T-cell (primary cell): Measurements from ENCODE around the gene C8B. TPM values are rescaled to one million over a fixed set of nuclear protein-coding genes. Genes with fewer than 3 reads are reported as not detected.

Experiments used
- ATAC-seq, 4 experiments: fragments of 200-7000 bp in 3 of 4; fragments of 150-1000 bp in 1 of 4; cut with Tn5 transposase; replicated peaks in 1 of 4; 1 replicate in 3 of 4; 2 replicates in 1 of 4; pipeline ENCODE4 v1.10.0; 2021; ENCODE audit warnings: moderate library complexity in 3 of 4, mild to moderate bottlenecking in 2 of 4, moderate number of reproducible peaks in 1 of 4
- CTCF ChIA-PET, 2 donors: fragments of 300-600 bp; sonication (Branson Sonifier 250); formaldehyde crosslinking; loops; one replicate each; lab custom pipeline; 2022; ENCODE audit warnings: antibody characterized with exemption in 2 of 2; lab: Charles Lee
- POLR2A ChIA-PET, 2 donors: fragments of 300-600 bp; sonication (Branson Sonifier 250); formaldehyde crosslinking; loops; one replicate each; lab custom pipeline; 2022; ENCODE audit warnings: antibody characterized with exemption in 2 of 2; lab: Charles Lee
- DNase-seq, 35 experiments: peaks; one replicate each; pipeline versions ENCODE4 v3.0.0 to v3.0.0-alpha.2; 2013 to 2023
- H3K27ac ChIP-seq: one replicate; pipeline ENCODE4 v1.5.1; 2013; ENCODE audit warnings: low read length
- H3K27me3 ChIP-seq, 2 experiments: replicated peaks in 1 of 2; 1 replicate in 1 of 2; 2 replicates in 1 of 2; pipeline versions ENCODE4 v1.6.1 to v1.7.0; 2013; ENCODE audit warnings: low read length in 1 of 2, mixed read lengths in 1 of 2; ENCODE audit not compliant: control insufficient read depth in 2 of 2, insufficient read depth in 2 of 2; ENCODE audit errors: extremely low read depth in 1 of 2
- H3K36me3 ChIP-seq, 2 donors: 1 replicate in 1 of 2; 2 replicates in 1 of 2; pipeline versions ENCODE4 v1.6.1 to v1.7.0; 2013; ENCODE audit warnings: low read length in 1 of 2; ENCODE audit not compliant: control insufficient read depth in 2 of 2, insufficient read depth in 1 of 2; ENCODE audit errors: extremely low read depth in 1 of 2
- H3K4me1 ChIP-seq, 2 experiments: 1 replicate in 1 of 2; 2 replicates in 1 of 2; pipeline versions ENCODE4 v1.6.1 to v1.7.0; 2013; ENCODE audit warnings: low read length in 2 of 2, mixed read lengths in 1 of 2; ENCODE audit not compliant: insufficient read depth in 2 of 2, control insufficient read depth in 1 of 2; ENCODE audit errors: extremely low read depth in 1 of 2
- H3K4me3 ChIP-seq, 2 donors: 1 replicate in 1 of 2; 2 replicates in 1 of 2; pipeline versions ENCODE4 v1.5.1 to v1.7.0; 2013; ENCODE audit warnings: mild to moderate bottlenecking in 2 of 2, low read length in 1 of 2, moderate library complexity in 1 of 2; ENCODE audit not compliant: control insufficient read depth in 1 of 2; ENCODE audit errors: extremely low read depth in 1 of 2
- H3K9me3 ChIP-seq: 2 replicates; pipeline ENCODE4 v1.7.0; 2013
- H3K27ac Mint-ChIP-seq, 2 donors: one replicate each; pipeline ENCODE4 v1.8.0; 2020 to 2021; ENCODE audit warnings: mild to moderate bottlenecking in 2 of 2, mixed read lengths in 2 of 2
- H3K27me3 Mint-ChIP-seq, 2 donors: one replicate each; pipeline ENCODE4 v1.8.0; 2021 to 2022; ENCODE audit warnings: mixed read lengths in 2 of 2
- H3K36me3 Mint-ChIP-seq: one replicate; pipeline ENCODE4 v1.8.0; 2021; ENCODE audit warnings: mixed read lengths
- H3K4me1 Mint-ChIP-seq, 3 donors: one replicate each; pipeline ENCODE4 v1.8.0; 2020 to 2022; ENCODE audit warnings: mixed read lengths in 3 of 3, mild to moderate bottlenecking in 1 of 3
- H3K4me3 Mint-ChIP-seq, 3 donors: one replicate each; pipeline ENCODE4 v1.8.0; 2020 to 2022; ENCODE audit warnings: mild to moderate bottlenecking in 3 of 3, mixed read lengths in 3 of 3, moderate library complexity in 3 of 3
- H3K9me3 Mint-ChIP-seq, 3 donors: one replicate each; pipeline ENCODE4 v1.8.0; 2020 to 2022; ENCODE audit warnings: mixed read lengths in 3 of 3
- WGBS: methylation state at CpG from one replicate; pipeline ENCODE4 v1.1.5; 2013; ENCODE audit warnings: missing lambda C conversion rate; ENCODE audit not compliant: insufficient coverage; 5-methylcytosine and 5-hydroxymethylcytosine counted together
- total RNA-seq, 35 experiments: library from RNA in 6 of 35; stranded (reverse) in 6 of 35; fragments of 120-200 nt in 1 of 35; gene quantifications; one replicate each; pipeline versions ENCODE4 v1.2.1 to v1.2.4 and lab custom pipeline; 2013 to 2026

The C8B gene
- total RNA-seq, 5 donors from 2014 or later (not counting 1 experiment from before 2014, with no cell fraction given), result 0.12 to 0.13 TPM; not detected in 3

- CTCF ChIA-PET, result no interaction called here
Measured at GRCh38 chr1:56958526-56958925, 7.3 kb downstream of the C8B start.

GRCh38 chr1:56957931-56958330, 7.9 kb downstream of the C8B start:
- ChIA-PET CTCF (no interaction called here), POLR2A (no interaction called here)
- no peak overlapping the region for H3K4me3 Mint-ChIP-seq
- no peak overlapping the region for H3K27ac ChIP-seq
- no peaks in the 10 kb centered on the region for H3K4me1 Mint-ChIP-seq
- no peaks in the 10 kb centered on the region for H3K36me3 Mint-ChIP-seq
- H3K27ac Mint-ChIP-seq, result no peak overlapping the region
- DNase-seq (no peak), ATAC-seq (no peak)
- peaks cover 0 to 5% (median 0%) of the 10 kb centered on the region in 3 donors for H3K9me3 Mint-ChIP-seq
- H3K4me3 ChIP-seq, result no peak overlapping the region
- WGBS, result 75% methylated on average over 1 of the region's 3 CpGs
- H3K4me1 ChIP-seq, result no peaks in the 10 kb centered on the region
- H3K27me3 Mint-ChIP-seq, result peaks cover 0 to 10% of the 10 kb centered on the region in 2 donors
- peaks cover 0 to 6% of the 10 kb centered on the region in 2 experiments for H3K27me3 ChIP-seq
- H3K9me3 ChIP-seq, result no peaks in the 10 kb centered on the region
- no peaks in the 10 kb centered on the region for H3K36me3 ChIP-seq

More at GRCh38 chr1:56958526-56958925, 7.3 kb downstream of the C8B start:
- Histone ChIP-seq H3K9me3 (no peaks in the 10 kb centered on the region), H3K36me3 (no peaks in the 10 kb centered on the region), H3K27ac (no peak overlapping the region), H3K4me1 (no peaks in the 10 kb centered on the region), H3K4me3 (no peak overlapping the region), H3K27me3 (peaks cover 0 to 6% of the 10 kb centered on the region in 2 experiments)
- DNase-seq (no peak), ATAC-seq (no peak)
- no peak overlapping the region for H3K4me3 Mint-ChIP-seq
- H3K9me3 Mint-ChIP-seq, result peaks cover 0 to 5% (median 0%) of the 10 kb centered on the region in 3 donors
- H3K27me3 Mint-ChIP-seq, result peaks cover 0 to 10% of the 10 kb centered on the region in 2 donors
- no peaks in the 10 kb centered on the region for H3K36me3 Mint-ChIP-seq
- no peaks in the 10 kb centered on the region for H3K4me1 Mint-ChIP-seq
- H3K27ac Mint-ChIP-seq, result no peak overlapping the region
- POLR2A ChIA-PET, result no interaction called here
- no CpG with 5 or more reads among the region's 2 CpGs for WGBS

GRCh38 chr1:56954664-56955063, 11.2 kb downstream of the C8B start:
- WGBS, result no CpG with 5 or more reads among the region's 1 CpG
- CTCF ChIA-PET, result no interaction called here
- no peaks in the 10 kb centered on the region for H3K36me3 ChIP-seq
- Mint-ChIP-seq H3K9me3 (peaks cover 0 to 5% (median 0%) of the 10 kb centered on the region in 3 donors), H3K27ac (no peak overlapping the region), H3K36me3 (no peaks in the 10 kb centered on the region), H3K4me1 (no peaks in the 10 kb centered on the region), H3K4me3 (no peak overlapping the region), H3K27me3 (peaks cover 0 to 10% of the 10 kb centered on the region in 2 donors)
- POLR2A ChIA-PET, result no interaction called here
- DNase-seq (no peak), ATAC-seq (no peak)
- H3K4me3 ChIP-seq, result no peak overlapping the region
- H3K9me3 ChIP-seq, result no peaks in the 10 kb centered on the region
- H3K4me1 ChIP-seq, result no peaks in the 10 kb centered on the region
- no peak overlapping the region for H3K27ac ChIP-seq
- H3K27me3 ChIP-seq, result peaks cover 0 to 4% of the 10 kb centered on the region in 2 experiments

- H3K4me3 ChIP-seq, result no peak overlapping the region
- POLR2A ChIA-PET, result no interaction called here
- H3K4me1 ChIP-seq, result no peaks in the 10 kb centered on the region
- ATAC-seq (no peak), DNase-seq (no peak)
- Mint-ChIP-seq H3K4me3 (no peak overlapping the region), H3K27me3 (peaks cover 0 to 6% of the 10 kb centered on the region in 2 donors), H3K4me1 (no peaks in the 10 kb centered on the region), H3K27ac (no peak overlapping the region), H3K9me3 (no peaks in the 10 kb centered on the region), H3K36me3 (no peaks in the 10 kb centered on the region)
- H3K9me3 ChIP-seq, result no peaks in the 10 kb centered on the region
- no peak overlapping the region for H3K27ac ChIP-seq
- CTCF ChIA-PET, result no interaction called here
- WGBS, result 51% methylated on average over 3 of the region's 5 CpGs
- H3K27me3 ChIP-seq, result peaks cover 0 to 3% of the 10 kb centered on the region in 2 experiments
- no peaks in the 10 kb centered on the region for H3K36me3 ChIP-seq
Measured at GRCh38 chr1:56953386-56953785, 12.4 kb downstream of the C8B start.

DNA sequence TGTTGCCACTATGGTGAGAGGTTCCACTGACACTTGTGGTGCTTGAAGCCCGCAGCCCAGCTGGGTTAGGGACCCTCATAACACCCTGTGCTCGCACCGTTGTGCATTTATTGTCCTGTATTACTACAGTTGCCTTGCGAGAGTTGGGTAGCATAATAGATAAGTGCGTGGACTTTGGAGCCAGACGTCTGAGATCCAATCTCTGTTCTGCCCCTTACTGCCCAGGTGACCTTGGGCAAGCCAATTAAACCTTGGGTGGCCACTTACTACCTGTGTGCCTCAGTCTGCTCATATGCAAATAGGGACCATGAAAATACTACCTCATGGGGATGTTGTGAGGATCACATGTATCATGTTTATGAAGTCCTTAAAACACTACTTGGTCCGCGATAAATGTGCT, 13.3 kb downstream of the C8B start:
- Mint-ChIP-seq H3K27me3 (peaks cover 0 to under 1% of the 10 kb centered on the region in 2 donors), H3K36me3 (no peaks in the 10 kb centered on the region), H3K9me3 (no peaks in the 10 kb centered on the region), H3K27ac (no peak overlapping the region), H3K4me1 (no peaks in the 10 kb centered on the region), H3K4me3 (no peak overlapping the region)
- no peak for DNase-seq
- Histone ChIP-seq H3K27ac (no peak overlapping the region), H3K4me1 (no peaks in the 10 kb centered on the region), H3K4me3 (no peak overlapping the region), H3K9me3 (no peaks in the 10 kb centered on the region), H3K36me3 (no peaks in the 10 kb centered on the region), H3K27me3 (peaks cover 0 to 2% of the 10 kb centered on the region in 2 experiments)
- WGBS, result 82% methylated on average over 5 of the region's 8 CpGs
- POLR2A ChIA-PET, result no interaction called here
- no peak for ATAC-seq
- CTCF ChIA-PET, result no interaction called here

GRCh38 chr1:56948403-56949023, 17.3 kb downstream of the C8B start:
- POLR2A ChIA-PET, result interaction anchor here in 1 of 2 donors (0.7 kb wide), 1 partner anchor 11 kb away, joined by 6 read pairs; no protein-coding TSS in a partner anchor
- ATAC-seq (no peak), DNase-seq (no peak)
- CTCF ChIA-PET, result no interaction called here
- no peaks in the 10 kb centered on the region for H3K4me1 Mint-ChIP-seq
- H3K4me1 ChIP-seq, result no peaks in the 10 kb centered on the region
- no peak overlapping the region for H3K27ac ChIP-seq
- no peaks in the 10 kb centered on the region for H3K36me3 Mint-ChIP-seq
- H3K9me3 Mint-ChIP-seq, result no peaks in the 10 kb centered on the region
- no peaks in the 10 kb centered on the region for H3K36me3 ChIP-seq
- H3K27me3 Mint-ChIP-seq, result no peaks in the 10 kb centered on the region
- 20% methylated on average over 1 of the region's 1 CpG for WGBS
- no peak overlapping the region for H3K4me3 Mint-ChIP-seq
- H3K4me3 ChIP-seq, result no peak overlapping the region
- H3K27ac Mint-ChIP-seq, result no peak overlapping the region
- no peaks in the 10 kb centered on the region for H3K9me3 ChIP-seq
- no peaks in the 10 kb centered on the region for H3K27me3 ChIP-seq
